PFSK-1 (cell line): ENCODE measurements around the gene NPIPB2.

ENCODE experiments used
- FOXP2 ChIP-seq: optimal IDR thresholded peaks from 2 replicates; pipeline ENCODE3; 2011; ENCODE audit warnings: borderline replicate concordance, control low read depth, inconsistent platforms; ENCODE audit not compliant: insufficient read depth; ENCODE audit errors: extremely low read length, extremely low read depth
- POLR2AphosphoS5 ChIP-seq: IDR thresholded peaks from 2 replicates; pipeline ENCODE4 v1.6.1; 2012; ENCODE audit warnings: low read depth, mild to moderate bottlenecking, control low read depth, low read length, moderate library complexity
- REST ChIP-seq, 2 experiments: IDR thresholded peaks; 2 replicates each; pipeline versions ENCODE4 v1.6.1 to v1.8.0; 2011 to 2012; ENCODE audit warnings: low read depth in 2 of 2, low read length in 2 of 2, control low read depth in 1 of 2, inconsistent platforms in 1 of 2, mild to moderate bottlenecking in 1 of 2, moderate library complexity in 1 of 2; ENCODE audit not compliant: insufficient read depth in 1 of 2
- SIN3A ChIP-seq: IDR thresholded peaks from 2 replicates; pipeline ENCODE4 v1.6.1; 2012; ENCODE audit warnings: mild to moderate bottlenecking, low read length, moderate library complexity, borderline replicate concordance; ENCODE audit not compliant: insufficient read depth
- TAF1 ChIP-seq: IDR thresholded peaks from 2 replicates; pipeline ENCODE4 v1.6.1; 2012; ENCODE audit warnings: low read length, control low read depth, borderline replicate concordance; ENCODE audit not compliant: insufficient read depth

- TF ChIP-seq SIN3A, result no peak
- TF ChIP-seq POLR2AphosphoS5, result no peak
- no peak for TF ChIP-seq REST (IDR thresholded peaks at IDR 0.05; ENCODE audit: insufficient read depth in 1 of 2, low read depth in 2 of 2, low read length in 2 of 2)
- TF ChIP-seq TAF1, result no peak
- no peak for TF ChIP-seq FOXP2
Observed at GRCh38 chr16:11880007-11880406, 61.8 kb downstream of the NPIPB2 start.
